Adrenal gland (tissue), 5 donors: ENCODE data around the gene SPTBN4.

Experiments used
- POLR2A ChIP-seq, 2 donors: fragments of 450-650 bp; IDR thresholded peaks; one replicate each; pipeline ENCODE4 v1.6.1; 2017; ENCODE audit warnings: antibody characterized with exemption in 2 of 2, mild to moderate bottlenecking in 2 of 2, moderate library complexity in 1 of 2
- TF ChIP-seq, protein P1 (sequence below), 6 experiments: fragments of 450-650 bp in 4 of 6; fragments of 200-600 bp in 2 of 6; sonication (generic) in 1 of 6; IDR thresholded peaks; 1 replicate in 5 of 6; 2 replicates in 1 of 6; pipeline versions ENCODE4 v1.5.1 to v1.8.0; 2016 to 2021; ENCODE audit warnings: antibody characterized with exemption in 6 of 6, mild to moderate bottlenecking in 2 of 6, moderate library complexity in 1 of 6
- donor health status: DM: no; HTN: no; CAD: no.

DNA sequence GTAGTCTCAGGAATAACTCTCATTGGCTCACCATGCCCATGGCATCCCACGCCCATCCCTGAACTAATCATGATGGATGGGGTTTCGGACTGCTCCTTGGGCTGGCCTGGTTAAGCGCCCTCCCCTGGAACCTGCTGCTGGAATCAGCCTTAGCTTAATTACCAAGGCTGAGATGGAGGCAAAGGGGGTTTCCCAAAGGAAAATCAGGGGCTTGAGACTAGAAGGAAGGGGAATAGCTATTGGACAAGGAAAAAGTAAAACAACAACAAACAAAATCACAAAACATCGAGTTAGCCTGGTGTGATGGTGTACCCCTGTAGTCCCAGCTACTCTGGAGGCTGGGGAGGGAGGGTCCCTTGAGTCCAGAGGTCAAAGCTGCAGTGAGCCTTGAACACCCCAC is 84.2 kb downstream of the SPTBN4 start:
- TF ChIP-seq, protein P1, sequence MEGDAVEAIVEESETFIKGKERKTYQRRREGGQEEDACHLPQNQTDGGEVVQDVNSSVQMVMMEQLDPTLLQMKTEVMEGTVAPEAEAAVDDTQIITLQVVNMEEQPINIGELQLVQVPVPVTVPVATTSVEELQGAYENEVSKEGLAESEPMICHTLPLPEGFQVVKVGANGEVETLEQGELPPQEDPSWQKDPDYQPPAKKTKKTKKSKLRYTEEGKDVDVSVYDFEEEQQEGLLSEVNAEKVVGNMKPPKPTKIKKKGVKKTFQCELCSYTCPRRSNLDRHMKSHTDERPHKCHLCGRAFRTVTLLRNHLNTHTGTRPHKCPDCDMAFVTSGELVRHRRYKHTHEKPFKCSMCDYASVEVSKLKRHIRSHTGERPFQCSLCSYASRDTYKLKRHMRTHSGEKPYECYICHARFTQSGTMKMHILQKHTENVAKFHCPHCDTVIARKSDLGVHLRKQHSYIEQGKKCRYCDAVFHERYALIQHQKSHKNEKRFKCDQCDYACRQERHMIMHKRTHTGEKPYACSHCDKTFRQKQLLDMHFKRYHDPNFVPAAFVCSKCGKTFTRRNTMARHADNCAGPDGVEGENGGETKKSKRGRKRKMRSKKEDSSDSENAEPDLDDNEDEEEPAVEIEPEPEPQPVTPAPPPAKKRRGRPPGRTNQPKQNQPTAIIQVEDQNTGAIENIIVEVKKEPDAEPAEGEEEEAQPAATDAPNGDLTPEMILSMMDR (IDR thresholded peaks at IDR 0.05), result no peak
- TF ChIP-seq POLR2A (IDR thresholded peaks at IDR 0.05), result no peak
